ENCODE measurements around the gene GPD1.

DNA sequence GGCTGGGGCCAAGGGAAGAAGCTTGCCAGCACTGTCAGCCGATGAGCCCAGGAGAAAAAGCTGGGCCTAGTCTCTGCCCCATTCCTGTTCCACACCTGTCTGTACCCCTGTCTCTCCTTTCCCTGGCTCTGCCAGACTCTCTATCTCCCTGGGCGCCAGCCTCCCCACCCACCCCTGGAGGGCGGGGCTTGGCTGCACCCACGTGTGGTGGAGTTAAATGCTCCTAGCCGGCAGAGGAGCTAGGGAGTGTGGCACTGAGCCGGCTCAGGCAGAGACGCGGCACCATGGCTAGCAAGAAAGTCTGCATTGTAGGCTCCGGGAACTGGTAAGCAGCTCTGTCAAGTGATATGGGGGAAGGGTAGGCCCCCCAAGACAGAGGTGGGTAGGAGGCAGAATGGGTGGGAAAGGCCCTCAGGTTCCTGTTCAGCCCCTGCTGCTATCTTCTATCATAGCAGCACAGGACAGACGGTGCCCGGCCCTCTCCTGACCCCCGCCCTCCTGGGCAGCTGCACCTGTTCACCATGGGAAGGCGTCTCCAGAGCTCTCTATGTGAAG, at the start of gene GPD1:
- TF ChIP-seq, protein P1, sequence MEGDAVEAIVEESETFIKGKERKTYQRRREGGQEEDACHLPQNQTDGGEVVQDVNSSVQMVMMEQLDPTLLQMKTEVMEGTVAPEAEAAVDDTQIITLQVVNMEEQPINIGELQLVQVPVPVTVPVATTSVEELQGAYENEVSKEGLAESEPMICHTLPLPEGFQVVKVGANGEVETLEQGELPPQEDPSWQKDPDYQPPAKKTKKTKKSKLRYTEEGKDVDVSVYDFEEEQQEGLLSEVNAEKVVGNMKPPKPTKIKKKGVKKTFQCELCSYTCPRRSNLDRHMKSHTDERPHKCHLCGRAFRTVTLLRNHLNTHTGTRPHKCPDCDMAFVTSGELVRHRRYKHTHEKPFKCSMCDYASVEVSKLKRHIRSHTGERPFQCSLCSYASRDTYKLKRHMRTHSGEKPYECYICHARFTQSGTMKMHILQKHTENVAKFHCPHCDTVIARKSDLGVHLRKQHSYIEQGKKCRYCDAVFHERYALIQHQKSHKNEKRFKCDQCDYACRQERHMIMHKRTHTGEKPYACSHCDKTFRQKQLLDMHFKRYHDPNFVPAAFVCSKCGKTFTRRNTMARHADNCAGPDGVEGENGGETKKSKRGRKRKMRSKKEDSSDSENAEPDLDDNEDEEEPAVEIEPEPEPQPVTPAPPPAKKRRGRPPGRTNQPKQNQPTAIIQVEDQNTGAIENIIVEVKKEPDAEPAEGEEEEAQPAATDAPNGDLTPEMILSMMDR (IDR thresholded peaks at IDR 0.05; ENCODE audit: low read depth, low read length) = no peak
- no peak for TF ChIP-seq POLR2A (IDR thresholded peaks at IDR 0.05; ENCODE audit: extremely low read depth, insufficient read length)

All from NB4 (cell line).